ENCODE measurements around the gene CST7.
A peak's percentile ranks its signal among the peaks of the same experiment; 100 is the strongest.

CST7 gene

DNA sequence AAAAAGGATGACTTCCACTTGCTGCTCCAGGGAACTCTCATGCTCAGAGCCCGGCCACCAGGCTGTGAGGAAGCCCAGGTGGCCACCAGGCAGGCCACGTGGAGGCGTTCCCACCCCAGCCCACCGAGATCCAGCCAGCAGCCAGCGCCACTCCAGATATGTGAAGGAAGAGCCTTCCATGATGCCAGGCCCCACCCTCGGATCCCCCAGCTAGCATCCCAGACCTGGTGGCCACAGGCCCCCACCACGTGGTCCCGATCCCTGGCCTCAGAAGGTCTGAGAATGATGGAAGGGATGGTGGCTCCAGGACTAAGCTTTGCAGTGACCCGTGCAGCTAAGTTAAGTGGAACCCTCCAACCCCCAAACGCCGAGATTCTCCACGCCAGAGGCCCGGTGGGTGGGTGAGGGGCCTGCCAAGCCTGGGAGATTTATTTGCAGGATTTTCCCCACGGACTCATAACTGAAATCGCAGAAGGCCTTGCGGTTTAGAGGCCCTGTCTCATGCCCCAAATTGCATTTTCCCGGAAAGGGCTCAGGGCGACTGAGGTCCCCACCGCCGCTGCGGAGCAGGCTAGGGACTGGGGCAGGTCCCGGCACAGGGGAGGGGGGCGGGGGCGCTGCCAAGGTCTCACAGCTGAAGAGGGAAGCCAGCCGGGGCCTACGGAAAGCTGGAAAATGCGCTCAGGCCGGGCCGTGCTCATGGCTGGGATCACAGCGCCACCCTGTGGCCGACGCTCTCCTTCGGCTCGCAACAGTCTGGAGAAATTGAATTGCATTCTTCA is 31.1 kb upstream of the CST7 start:
- TF ChIP-seq CTCF (IDR thresholded peaks at IDR 0.05) = peak; percentile 85

DNA sequence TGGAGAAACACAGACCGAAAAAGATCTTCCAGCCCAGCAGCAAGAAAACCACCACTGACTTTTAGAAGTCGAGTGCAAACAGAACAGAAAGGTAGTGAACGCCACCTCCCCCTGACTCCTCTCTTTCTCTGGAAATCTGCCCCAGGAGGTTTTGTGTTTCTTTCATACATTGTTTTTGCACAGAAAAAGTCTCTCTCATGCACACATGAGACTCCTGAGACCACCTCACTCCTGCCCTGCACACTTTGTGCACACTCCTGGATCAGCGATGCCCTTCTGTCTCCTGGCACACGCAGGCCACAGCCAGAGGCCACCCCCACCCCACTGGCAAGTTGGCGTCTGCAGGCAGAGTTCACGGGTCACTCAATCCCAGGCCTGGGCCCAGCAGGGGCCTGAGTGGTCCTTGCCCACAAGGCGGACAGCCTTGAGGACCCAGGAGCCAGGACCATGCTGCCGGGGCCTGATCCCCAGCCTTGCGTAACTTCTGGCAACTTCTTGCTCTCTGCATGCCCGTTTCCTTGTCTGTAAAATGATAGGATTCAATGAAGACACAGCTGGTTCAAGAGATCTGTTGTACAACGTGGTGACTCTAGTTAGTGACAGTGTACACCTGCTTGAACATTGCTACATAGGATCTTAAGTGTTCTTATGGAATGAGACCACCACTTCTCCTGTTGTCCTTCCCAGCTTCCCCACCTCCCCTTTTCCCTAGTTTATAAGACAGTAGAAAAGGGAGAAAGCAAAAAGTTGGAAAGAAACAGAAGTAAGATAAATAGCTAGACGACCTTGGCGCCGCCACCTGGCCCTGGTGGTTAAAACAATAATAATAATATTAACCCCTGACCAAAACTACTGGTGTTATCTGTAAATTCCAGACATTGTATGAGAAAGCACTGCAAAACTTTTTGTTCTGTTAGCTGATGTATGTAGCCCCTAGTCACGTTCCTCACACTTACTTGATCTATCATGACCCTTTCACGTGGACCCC is 30.2 kb upstream of the CST7 start:
- TF ChIP-seq CTCF (IDR thresholded peaks at IDR 0.05) = 0 out of 2 replicates have a peak, but pooled peaks have one; percentile 4

GRCh38 chr20:24929867-24930723 is 19.0 kb upstream of the CST7 start:
- peak; percentile 33; the same call in 1 of the 2 replicates for TF ChIP-seq CTCF (IDR thresholded peaks at IDR 0.05)

DNA sequence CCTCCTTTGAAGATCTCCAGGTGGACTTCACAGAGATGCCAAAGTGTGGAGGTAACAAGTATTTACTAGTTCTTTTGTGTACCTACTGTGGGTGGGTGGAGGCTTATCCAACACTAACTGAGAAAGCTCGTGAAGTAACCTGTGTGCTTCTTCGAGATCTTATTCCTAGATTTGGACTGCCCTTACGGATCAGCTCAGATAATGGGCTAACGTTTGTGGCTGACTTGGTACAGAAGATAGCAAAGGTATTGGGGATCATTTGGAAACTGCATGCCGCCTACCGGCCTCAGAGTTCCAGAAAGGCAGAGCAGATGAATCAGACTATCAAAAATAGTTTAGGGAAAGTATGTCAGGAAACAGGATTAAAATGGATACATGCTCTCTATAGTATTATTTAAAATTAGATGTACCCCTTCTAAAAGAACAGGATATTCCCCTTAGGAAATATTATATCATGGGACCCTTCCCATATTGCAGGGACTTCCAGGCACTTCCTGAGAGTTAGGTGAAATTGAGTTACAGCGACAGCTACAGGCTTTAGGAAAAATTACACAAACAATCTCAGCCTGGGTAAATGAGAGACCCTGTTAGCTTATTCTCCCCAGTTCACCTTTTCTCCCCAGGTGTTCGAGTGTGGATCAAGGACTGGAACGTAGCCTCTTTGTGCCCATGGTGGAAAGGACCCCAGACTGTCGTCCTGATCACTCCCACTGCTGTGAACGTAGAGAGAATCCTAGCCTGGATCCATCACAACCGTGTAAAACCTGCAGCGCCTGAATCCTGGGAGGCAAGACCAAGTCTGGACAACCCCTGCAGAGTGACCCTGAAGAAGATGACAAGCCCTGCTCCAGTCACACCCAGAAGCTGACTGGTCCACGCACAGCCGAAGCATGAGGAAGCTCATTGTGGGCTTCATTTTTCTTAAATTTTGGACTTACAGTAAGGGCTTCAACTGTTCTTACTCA is 18.1 kb upstream of the CST7 start:
- TF ChIP-seq CTCF (IDR thresholded peaks at IDR 0.05) = peak; percentile 57

DNA sequence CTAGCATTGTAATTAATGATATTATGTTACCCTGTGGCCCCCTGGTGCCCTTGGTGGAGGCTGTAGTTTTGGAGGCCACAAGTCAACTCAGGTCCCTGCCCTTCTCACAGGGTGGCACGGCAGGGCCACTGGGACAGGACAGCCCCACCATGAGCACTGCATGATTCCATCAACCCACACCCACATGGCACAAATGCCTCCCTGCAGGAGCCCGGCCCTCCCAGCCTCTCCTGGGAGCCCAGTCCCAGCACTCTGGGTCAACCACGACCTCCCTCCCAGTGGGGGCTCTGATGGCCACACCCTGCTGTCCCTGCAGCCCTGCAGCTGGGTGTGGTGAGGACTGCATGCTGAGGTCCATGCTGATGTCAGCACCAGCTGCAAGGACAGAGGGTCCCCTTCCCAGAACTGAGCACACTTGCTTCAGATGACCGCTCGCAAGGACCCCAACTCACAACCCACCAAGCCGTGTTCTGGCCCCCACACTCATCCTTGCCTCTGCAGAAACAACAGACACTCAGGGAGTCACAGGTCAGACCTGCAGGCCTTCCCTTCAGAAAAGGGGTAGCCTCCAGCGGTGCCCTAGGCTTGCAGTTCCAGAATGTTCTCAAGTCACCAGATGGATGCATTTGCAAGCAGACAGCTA is 15.7 kb upstream of the CST7 start:
- no peak for TF ChIP-seq CTCF (IDR thresholded peaks at IDR 0.05)

GRCh38 chr20:24934101-24934661 is 14.9 kb upstream of the CST7 start:
- TF ChIP-seq CTCF (IDR thresholded peaks at IDR 0.05) = no peak
